ENCODE measurements around the gene EFNA5.
A peak's percentile ranks its signal among the peaks of the same experiment; 100 is the strongest.

The EFNA5 gene

GRCh38 chr5:107570805-107571531 lies 99.8 kb downstream of the EFNA5 start:
- DNase-seq (ENCODE audit: low read depth), result no peak

- DNase-seq (ENCODE audit: low read depth), result no peak
Measured at GRCh38 chr5:107570181-107570580, 100.6 kb downstream of the EFNA5 start.

- no peak for DNase-seq (ENCODE audit: low read depth)
Measured at GRCh38 chr5:107567901-107568671, 102.7 kb downstream of the EFNA5 start.

- DNase-seq (ENCODE audit: low read depth), result no peak
Measured at GRCh38 chr5:107566986-107567385, 103.8 kb downstream of the EFNA5 start.

GRCh38 chr5:107565791-107566767 lies 104.7 kb downstream of the EFNA5 start:
- DNase-seq (ENCODE audit: low read depth), result no peak

GRCh38 chr5:107564931-107565372 lies 105.8 kb downstream of the EFNA5 start:
- DNase-seq (ENCODE audit: low read depth), result no peak

- no peak for DNase-seq (ENCODE audit: low read depth)
Measured at GRCh38 chr5:107563959-107564544, 106.7 kb downstream of the EFNA5 start.

- DNase-seq (ENCODE audit: low read depth), result no peak
Measured at GRCh38 chr5:107560377-107560776, 110.4 kb downstream of the EFNA5 start.

GRCh38 chr5:107558823-107559375 lies 111.8 kb downstream of the EFNA5 start:
- DNase-seq (ENCODE audit: low read depth), result no peak

- peak; percentile 89 for DNase-seq (ENCODE audit: low read depth)
Measured at GRCh38 chr5:107557051-107557658, 113.6 kb downstream of the EFNA5 start.

GRCh38 chr5:107556575-107556974 lies 114.2 kb downstream of the EFNA5 start:
- DNase-seq (ENCODE audit: low read depth), result no peak

- peak; percentile 77 for DNase-seq (ENCODE audit: low read depth)
Measured at GRCh38 chr5:107555425-107556090, 115.2 kb downstream of the EFNA5 start.

- DNase-seq (ENCODE audit: low read depth), result no peak
Measured at GRCh38 chr5:107554776-107555424, 115.8 kb downstream of the EFNA5 start.

- DNase-seq (ENCODE audit: low read depth), result peak; percentile 80
Measured at GRCh38 chr5:107553117-107553555, 117.6 kb downstream of the EFNA5 start.

- DNase-seq (ENCODE audit: low read depth), result no peak
Measured at GRCh38 chr5:107551088-107551487, 119.6 kb downstream of the EFNA5 start.

- no peak for DNase-seq (ENCODE audit: low read depth)
Measured at GRCh38 chr5:107549567-107549966, 121.2 kb downstream of the EFNA5 start.

GRCh38 chr5:107548477-107548876 lies 122.3 kb downstream of the EFNA5 start:
- no peak for DNase-seq (ENCODE audit: low read depth)

- DNase-seq (ENCODE audit: low read depth), result no peak
Measured at GRCh38 chr5:107546719-107547118, 124.0 kb downstream of the EFNA5 start.

- no peak for DNase-seq (ENCODE audit: low read depth)
Measured at GRCh38 chr5:107545486-107545885, 125.3 kb downstream of the EFNA5 start.

- no peak for DNase-seq (ENCODE audit: low read depth)
Measured at GRCh38 chr5:107544967-107545366, 125.8 kb downstream of the EFNA5 start.
